Measurements from ENCODE around the gene CSF2. TPM values are rescaled to one million over a fixed set of nuclear protein-coding genes. Genes with fewer than 3 reads are reported as not detected.
A peak's percentile ranks its signal among the peaks of the same experiment; 100 is the strongest.

The CSF2 gene
- total RNA-seq, 1 donor from 2014 or later: not detected

DNA sequence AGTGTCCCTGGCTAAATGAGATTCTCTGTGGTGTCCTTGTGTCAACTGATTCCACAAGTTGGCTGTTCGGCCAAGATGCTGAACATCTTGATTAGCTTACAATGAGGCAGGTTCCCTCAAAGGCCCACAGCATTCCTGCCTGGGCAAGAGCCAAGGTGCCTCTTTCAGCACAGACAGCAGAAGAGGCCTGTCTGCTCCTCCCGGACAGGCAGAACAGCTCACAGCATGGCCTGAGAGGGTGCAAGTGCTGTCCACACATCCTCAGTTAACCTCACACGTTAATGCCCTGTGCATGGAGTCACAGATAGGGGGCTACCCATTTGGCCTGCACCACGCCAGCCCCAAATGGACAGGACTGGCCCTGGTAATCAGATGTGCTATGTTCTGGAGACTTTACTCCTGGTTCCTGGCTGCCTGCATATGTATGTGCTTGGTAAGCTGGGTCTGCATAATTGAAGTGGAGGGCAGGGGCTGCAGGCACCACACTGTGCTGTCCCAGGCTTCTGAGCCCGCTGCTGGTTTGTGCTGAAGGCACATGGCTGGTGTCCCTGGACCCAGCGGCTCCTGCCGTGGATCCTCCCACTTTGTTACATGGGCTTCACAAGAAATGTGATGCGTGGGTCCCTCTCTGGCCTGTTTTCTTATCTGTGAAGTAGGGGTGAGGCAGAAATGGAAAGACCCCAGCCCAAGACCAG is 8.9 kb downstream of the CSF2 start:
- Mint-ChIP-seq H3K4me1 (ENCODE audit: unreplicated experiment) (peaks cover 18% of the 10 kb centered on the region), H3K4me3 (ENCODE audit: unreplicated experiment) (no peak overlapping the region), H3K9me3 (ENCODE audit: unreplicated experiment) (no peaks in the 10 kb centered on the region), H3K36me3 (ENCODE audit: unreplicated experiment) (no peaks in the 10 kb centered on the region), H3K27ac (ENCODE audit: unreplicated experiment) (no peak overlapping the region), H3K27me3 (ENCODE audit: unreplicated experiment) (no peaks in the 10 kb centered on the region)
- TF ChIP-seq, protein P1, sequence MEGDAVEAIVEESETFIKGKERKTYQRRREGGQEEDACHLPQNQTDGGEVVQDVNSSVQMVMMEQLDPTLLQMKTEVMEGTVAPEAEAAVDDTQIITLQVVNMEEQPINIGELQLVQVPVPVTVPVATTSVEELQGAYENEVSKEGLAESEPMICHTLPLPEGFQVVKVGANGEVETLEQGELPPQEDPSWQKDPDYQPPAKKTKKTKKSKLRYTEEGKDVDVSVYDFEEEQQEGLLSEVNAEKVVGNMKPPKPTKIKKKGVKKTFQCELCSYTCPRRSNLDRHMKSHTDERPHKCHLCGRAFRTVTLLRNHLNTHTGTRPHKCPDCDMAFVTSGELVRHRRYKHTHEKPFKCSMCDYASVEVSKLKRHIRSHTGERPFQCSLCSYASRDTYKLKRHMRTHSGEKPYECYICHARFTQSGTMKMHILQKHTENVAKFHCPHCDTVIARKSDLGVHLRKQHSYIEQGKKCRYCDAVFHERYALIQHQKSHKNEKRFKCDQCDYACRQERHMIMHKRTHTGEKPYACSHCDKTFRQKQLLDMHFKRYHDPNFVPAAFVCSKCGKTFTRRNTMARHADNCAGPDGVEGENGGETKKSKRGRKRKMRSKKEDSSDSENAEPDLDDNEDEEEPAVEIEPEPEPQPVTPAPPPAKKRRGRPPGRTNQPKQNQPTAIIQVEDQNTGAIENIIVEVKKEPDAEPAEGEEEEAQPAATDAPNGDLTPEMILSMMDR (IDR thresholded peaks at IDR 0.05): no peak
- no peak for DNase-seq (ENCODE audit: extremely low spot score, unreplicated experiment)

DNA sequence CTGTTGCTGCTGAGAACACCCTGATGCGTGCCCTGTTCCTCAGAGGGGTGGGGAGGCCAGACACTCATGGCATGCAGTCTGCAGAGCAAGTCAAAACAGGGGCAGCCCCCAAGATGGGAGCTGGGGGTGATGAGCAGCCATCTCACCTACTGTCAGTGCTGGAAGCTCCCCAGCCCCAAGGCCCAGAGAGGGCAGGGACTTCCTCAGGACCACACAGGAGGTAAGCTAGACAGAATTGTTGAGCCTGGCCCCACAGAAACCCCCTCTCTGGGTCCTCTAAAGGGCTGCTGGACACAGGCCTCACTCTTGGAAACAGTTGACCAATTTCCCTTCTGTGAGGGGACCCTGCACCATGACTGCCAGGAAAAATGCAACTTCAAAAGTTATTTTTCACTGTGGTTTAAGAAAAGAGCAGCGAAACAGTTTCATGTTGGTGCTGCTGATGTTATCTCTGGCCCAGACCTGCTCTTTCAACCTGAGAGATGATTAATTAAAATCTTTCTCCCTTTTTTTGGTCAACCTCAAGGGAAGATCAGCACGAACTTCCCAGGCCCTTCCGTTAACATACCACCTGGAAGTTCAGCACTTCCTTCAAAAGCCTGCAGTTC is 9.6 kb downstream of the CSF2 start:
- no peaks in the 10 kb centered on the region for H3K36me3 Mint-ChIP-seq (ENCODE audit: unreplicated experiment)
- no peak overlapping the region for H3K4me3 Mint-ChIP-seq (ENCODE audit: unreplicated experiment)
- H3K9me3 Mint-ChIP-seq (ENCODE audit: unreplicated experiment): no peaks in the 10 kb centered on the region
- no peaks in the 10 kb centered on the region for H3K27me3 Mint-ChIP-seq (ENCODE audit: unreplicated experiment)
- peaks cover 18% of the 10 kb centered on the region for H3K4me1 Mint-ChIP-seq (ENCODE audit: unreplicated experiment)
- no peak overlapping the region for H3K27ac Mint-ChIP-seq (ENCODE audit: unreplicated experiment)
- no peak for DNase-seq (ENCODE audit: extremely low spot score, unreplicated experiment)
- TF ChIP-seq, protein P1 (IDR thresholded peaks at IDR 0.05): no peak

DNA sequence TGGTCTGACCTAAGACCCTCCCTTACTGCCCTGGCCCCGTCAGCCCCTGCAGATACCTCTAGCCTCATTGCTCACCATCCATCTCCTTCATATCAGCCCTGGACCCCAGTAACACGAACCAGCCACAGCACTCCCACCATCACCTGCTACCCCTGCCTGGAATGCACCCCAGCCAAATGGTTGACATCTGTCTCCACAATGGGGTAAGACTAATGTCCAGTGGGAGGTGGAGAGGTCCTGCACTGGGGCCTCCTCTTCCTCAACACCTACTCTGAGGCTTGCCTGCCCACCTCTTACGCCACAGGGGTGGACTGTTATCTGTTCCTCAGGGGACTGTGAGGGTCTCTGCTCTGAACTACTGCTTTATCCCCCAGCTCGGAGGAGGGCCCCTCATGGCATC is 12.1 kb downstream of the CSF2 start:
- no peak for DNase-seq (ENCODE audit: extremely low spot score, unreplicated experiment)
- Mint-ChIP-seq H3K4me3 (ENCODE audit: unreplicated experiment) (no peak overlapping the region), H3K9me3 (ENCODE audit: unreplicated experiment) (no peaks in the 10 kb centered on the region), H3K4me1 (ENCODE audit: unreplicated experiment) (peaks cover 27% of the 10 kb centered on the region), H3K27ac (ENCODE audit: unreplicated experiment) (no peak overlapping the region), H3K36me3 (ENCODE audit: unreplicated experiment) (no peaks in the 10 kb centered on the region), H3K27me3 (ENCODE audit: unreplicated experiment) (no peaks in the 10 kb centered on the region)
- TF ChIP-seq, protein P1 (IDR thresholded peaks at IDR 0.05): no peak

DNA sequence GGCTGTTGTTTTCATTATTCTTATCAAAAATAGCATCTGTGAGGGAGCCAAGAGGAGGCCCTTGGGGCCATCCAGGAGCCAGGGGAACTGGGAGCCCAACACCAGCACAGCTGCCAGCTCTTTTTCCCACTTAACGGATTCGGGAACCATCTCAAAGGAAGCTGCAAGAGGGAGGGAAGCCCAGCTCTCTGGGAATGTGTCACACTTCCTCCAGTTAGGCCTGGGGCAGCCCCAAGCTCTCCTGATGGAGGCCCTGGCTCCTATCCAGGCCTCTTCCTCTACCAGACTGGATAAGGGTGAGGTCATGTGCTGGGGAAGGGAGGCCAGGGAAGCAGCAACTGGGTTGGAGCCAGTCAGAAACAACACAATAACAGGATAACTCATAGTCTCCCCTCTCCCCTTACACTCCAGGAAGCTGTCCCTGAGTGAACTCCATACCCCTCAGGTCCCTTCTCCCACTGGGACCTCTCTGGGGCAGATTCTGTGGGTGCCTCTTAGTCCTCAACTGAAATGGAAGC is 12.7 kb downstream of the CSF2 start:
- Mint-ChIP-seq H3K4me1 (ENCODE audit: unreplicated experiment) (peaks cover 27% of the 10 kb centered on the region), H3K9me3 (ENCODE audit: unreplicated experiment) (no peaks in the 10 kb centered on the region), H3K36me3 (ENCODE audit: unreplicated experiment) (no peaks in the 10 kb centered on the region), H3K27ac (ENCODE audit: unreplicated experiment) (peak overlapping the region; percentile 61), H3K4me3 (ENCODE audit: unreplicated experiment) (no peak overlapping the region), H3K27me3 (ENCODE audit: unreplicated experiment) (no peaks in the 10 kb centered on the region)
- TF ChIP-seq, protein P1 (IDR thresholded peaks at IDR 0.05): no peak
- DNase-seq (ENCODE audit: extremely low spot score, unreplicated experiment): no peak

DNA sequence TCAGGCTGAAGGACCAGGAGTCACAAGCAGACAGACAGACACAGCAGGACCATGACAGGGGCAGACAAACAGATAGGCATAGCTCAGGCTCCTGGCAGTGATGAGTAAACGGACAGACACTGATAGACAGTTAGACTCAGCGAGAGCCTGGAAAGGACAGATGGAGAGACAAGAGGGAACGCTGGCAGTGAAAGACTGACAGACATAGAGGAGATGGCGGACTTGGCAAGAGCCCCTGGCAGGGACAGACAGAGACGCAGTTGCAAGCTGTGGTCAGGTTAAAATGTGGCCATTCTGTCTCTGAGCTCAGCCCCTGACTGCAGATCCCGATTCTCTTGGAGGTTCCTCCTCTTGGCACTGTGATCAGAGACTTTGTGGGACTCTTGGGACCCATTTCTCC is 13.6 kb downstream of the CSF2 start:
- DNase-seq (ENCODE audit: extremely low spot score, unreplicated experiment): no peak
- TF ChIP-seq, protein P1 (IDR thresholded peaks at IDR 0.05): no peak
- Mint-ChIP-seq H3K36me3 (ENCODE audit: unreplicated experiment) (no peaks in the 10 kb centered on the region), H3K9me3 (ENCODE audit: unreplicated experiment) (no peaks in the 10 kb centered on the region), H3K27me3 (ENCODE audit: unreplicated experiment) (no peaks in the 10 kb centered on the region), H3K4me3 (ENCODE audit: unreplicated experiment) (no peak overlapping the region), H3K4me1 (ENCODE audit: unreplicated experiment) (peaks cover 27% of the 10 kb centered on the region), H3K27ac (ENCODE audit: unreplicated experiment) (no peak overlapping the region)
